Activated CD4-positive, alpha-beta T cell treated with anti-CD3 and anti-CD28 coated beads, Interleukin-2, Interleukin-4, amounts not matched to agents 100 ng/mL and 50 ng/mL, durations not matched to agents 16 hours and 8 hours (primary cell): ENCODE data around the gene MVK.

Source experiments
- DNase-seq: peaks from one replicate; pipeline ENCODE4 v3.0.0-alpha.2; 2020; ENCODE audit warnings: low spot score

Gene MVK

GRCh38 chr12:109573029-109573913 is at the start of gene MVK, which contains the start of gene MMAB:
MVK (plus strand) TSS chr12:109573794; CDS start chr12:109574823, 1,029 bp downstream.
MMAB (minus strand) TSS chr12:109573504; CDS start chr12:109573480, 24 bp downstream.
- peak; percentile 100 for DNase-seq

GRCh38 chr12:109524466-109525278 is 48.9 kb upstream of the MVK start:
- DNase-seq = no peak

GRCh38 chr12:109525279-109525585 is 48.4 kb upstream of the MVK start:
- DNase-seq = no peak

GRCh38 chr12:109527489-109528123 is 46.0 kb upstream of the MVK start:
- DNase-seq = no peak

- DNase-seq = no peak
Observed at GRCh38 chr12:109529691-109530640, 43.6 kb upstream of the MVK start.

- no peak for DNase-seq
Observed at GRCh38 chr12:109531411-109531810, 42.2 kb upstream of the MVK start.

- no peak for DNase-seq
Observed at GRCh38 chr12:109532721-109533486, 40.7 kb upstream of the MVK start.

GRCh38 chr12:109533487-109533740 is 40.2 kb upstream of the MVK start:
- no peak for DNase-seq

GRCh38 chr12:109534456-109534855 is 39.1 kb upstream of the MVK start:
- no peak for DNase-seq

- DNase-seq = no peak
Observed at GRCh38 chr12:109535231-109535862, 38.2 kb upstream of the MVK start.

- DNase-seq = no peak
Observed at GRCh38 chr12:109535863-109536250, 37.7 kb upstream of the MVK start.

GRCh38 chr12:109537136-109537535 is 36.5 kb upstream of the MVK start:
- DNase-seq = no peak

- no peak for DNase-seq
Observed at GRCh38 chr12:109538191-109538863, 35.3 kb upstream of the MVK start.

- DNase-seq = no peak
Observed at GRCh38 chr12:109539508-109539907, 34.1 kb upstream of the MVK start.

- DNase-seq = no peak
Observed at GRCh38 chr12:109540526-109541412, 32.8 kb upstream of the MVK start.

GRCh38 chr12:109541413-109541726 is 32.2 kb upstream of the MVK start:
- DNase-seq = no peak

- no peak for DNase-seq
Observed at GRCh38 chr12:109542014-109542413, 31.6 kb upstream of the MVK start.

- no peak for DNase-seq
Observed at GRCh38 chr12:109542876-109543275, 30.7 kb upstream of the MVK start.

- DNase-seq = peak; percentile 13
Observed at GRCh38 chr12:109544955-109545531, 28.6 kb upstream of the MVK start.
